Endometrium (tissue), 2 donors: ENCODE measurements around the gene ANKRD6.

Source experiments
- FAIRE-seq: peaks from 2 replicates; lab custom pipeline; 2012; peaks lifted over from hg19 to GRCh38; lab: Jason Lieb, UNC
- donor health status: control.
- donor health status: control.

Gene ANKRD6

DNA sequence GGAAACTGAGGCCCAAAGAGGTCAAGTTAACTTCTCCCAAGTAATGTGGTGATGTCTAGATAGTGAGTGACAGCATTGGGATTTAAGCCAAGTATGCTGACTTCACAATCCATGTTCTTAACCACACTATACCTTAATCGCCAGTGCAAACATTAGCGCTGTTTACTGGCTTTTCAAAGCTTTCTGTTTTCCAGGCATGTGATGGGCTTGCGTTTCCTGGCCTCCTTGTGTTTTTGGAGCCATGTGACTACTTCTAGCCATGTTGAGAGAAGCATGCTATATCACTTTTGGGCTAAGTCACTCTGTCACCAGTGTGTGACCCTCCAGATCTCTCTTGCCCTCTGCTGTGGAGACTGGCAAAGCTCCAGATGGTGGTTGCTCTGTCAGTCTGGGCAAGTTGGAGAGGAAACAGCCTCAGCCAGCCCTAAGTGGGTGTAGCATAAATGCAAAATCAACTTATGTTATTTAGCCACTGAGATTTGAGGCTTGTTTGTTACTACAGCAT is 76.9 kb downstream of the ANKRD6 start:
- FAIRE-seq = no peak

- FAIRE-seq = no peak
Measured at GRCh38 chr6:89510393-89510792, 77.4 kb downstream of the ANKRD6 start.

GRCh38 chr6:89518352-89519055 is 85.6 kb downstream of the ANKRD6 start:
- FAIRE-seq = no peak

GRCh38 chr6:89520736-89521135 is 87.8 kb downstream of the ANKRD6 start:
- no peak for FAIRE-seq

DNA sequence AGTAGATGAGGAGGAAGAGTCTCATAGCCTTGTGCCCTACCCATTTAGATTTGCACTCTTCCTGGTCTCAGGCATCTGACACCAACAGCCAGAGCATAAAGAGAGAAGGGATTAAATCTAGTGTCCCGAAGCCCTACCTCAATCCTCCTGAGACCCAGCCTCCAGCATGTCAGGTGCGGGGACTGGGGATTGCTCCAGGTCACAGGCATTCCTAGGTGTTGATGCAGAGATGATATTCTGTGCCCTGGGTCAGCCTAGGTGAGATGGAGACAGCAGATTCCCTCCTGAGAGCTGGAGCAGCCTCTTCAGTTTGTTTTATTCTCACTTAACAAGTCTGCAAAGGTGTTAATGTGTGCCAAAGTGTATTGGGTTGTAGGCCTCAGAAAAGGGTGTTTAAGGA is 89.8 kb downstream of the ANKRD6 start:
- FAIRE-seq = no peak

- no peak for FAIRE-seq
Measured at GRCh38 chr6:89525786-89526562, 93.0 kb downstream of the ANKRD6 start.

DNA sequence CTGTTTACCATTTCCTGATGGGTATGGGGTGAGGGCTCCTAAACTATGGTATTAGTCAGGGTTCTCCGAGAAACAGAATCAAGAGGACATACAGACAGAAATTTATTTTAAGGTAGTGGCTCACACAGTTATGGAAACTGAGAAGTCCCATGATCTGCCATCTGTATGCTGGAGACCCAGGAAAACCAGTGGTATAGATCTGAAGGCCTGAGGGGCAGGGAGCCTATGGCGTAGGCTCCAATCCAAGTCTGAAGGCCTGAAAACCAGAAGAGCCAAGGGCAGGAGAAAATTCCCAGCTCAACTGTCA is 93.6 kb downstream of the ANKRD6 start:
- FAIRE-seq = no peak

DNA sequence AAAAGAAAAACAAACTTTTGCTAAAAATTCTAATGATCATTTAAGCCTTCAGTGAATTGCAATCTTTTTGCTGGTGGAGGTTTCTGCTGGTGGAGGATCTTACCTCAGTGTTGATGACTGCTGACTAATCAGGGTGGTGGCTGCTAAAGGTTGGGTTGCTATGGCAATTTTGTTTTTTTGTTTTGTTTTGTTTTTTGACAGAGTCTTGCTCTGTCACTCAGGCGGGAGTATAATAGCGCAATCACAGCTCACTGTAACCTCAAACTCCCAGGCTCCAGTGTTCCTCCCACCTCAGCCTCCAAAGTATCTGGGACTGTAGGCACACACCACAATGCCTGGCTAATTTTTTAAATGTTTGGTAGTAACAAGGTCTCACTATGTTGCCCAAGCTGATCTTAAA is 94.7 kb downstream of the ANKRD6 start:
- FAIRE-seq = no peak

GRCh38 chr6:89528866-89529265 is 95.9 kb downstream of the ANKRD6 start:
- FAIRE-seq = no peak

DNA sequence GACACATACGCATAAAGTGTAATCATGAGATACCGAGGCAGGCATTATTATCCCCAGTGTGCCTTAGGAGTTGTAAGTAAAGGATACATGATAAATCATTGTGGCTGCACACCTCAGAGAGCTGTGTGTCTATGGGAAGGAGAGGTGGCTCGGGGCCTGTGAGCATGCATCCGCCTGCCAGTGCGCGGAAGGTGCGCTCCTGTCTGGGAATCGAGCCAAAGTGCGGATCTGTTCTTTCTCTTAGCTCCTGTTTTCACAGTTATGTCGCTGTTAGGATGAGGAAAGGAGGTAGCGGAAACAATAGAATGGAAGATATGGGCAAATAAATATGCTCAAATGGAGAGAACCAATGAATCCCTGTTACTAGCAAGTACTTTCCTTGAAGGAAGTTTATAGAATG is 98.0 kb downstream of the ANKRD6 start:
- no peak for FAIRE-seq

DNA sequence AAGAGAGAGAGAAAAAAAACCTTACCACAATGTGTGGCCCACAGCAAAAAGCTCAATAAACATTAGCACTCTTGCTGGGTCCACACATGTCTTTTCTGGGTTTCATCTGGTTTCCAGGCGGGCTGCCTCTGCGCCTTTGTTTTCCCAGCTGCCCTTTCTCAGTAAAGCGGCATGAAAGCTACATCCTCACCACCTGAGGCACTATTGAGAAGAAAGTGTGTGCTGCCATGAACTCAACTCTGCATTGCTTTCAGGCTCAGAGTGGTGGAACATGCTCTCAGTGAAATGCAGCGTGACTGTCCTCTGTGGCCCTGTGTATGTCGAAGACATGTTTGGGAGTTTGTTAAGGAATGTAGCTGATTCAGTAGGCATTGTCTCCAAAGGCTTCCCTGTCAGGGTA is 103.3 kb downstream of the ANKRD6 start:
- no peak for FAIRE-seq

GRCh38 chr6:89539779-89540178 is 106.8 kb downstream of the ANKRD6 start:
- no peak for FAIRE-seq

DNA sequence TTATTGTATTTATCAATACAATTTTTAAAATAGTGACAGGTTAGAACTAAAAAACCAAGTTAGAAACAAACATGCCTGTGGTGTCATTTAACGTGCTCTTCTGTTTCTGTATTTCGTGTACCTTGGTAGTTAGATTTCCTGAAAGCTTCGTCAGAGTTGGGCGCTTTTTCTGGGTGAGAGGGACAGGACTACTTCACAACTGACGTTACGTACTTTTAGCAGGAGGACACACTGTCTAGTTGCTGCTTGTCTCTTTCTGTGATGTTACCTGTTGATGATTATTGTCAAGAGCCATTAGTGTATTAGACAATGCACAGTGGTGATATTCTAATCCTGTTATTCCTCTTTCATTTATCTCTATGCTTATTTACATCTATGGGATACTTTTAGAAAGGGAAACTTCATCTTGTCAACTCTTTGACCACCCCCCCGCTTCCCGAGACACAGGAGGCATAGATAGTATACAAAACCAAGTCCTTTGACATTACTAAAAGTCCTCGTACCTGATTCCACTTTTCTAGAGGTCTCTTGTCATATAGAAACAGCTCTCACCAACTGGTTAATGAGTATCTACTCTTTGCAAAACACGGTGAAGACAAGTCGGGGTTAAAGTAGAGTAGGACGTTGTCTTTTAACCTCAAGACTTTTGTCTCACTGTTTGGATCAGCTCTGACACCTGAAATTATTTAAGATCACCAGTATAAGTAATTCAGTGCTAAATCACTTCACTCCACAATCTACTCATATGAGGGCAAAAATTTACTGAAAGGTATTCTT is 109.3 kb downstream of the ANKRD6 start:
- no peak for FAIRE-seq

- FAIRE-seq = no peak
Measured at GRCh38 chr6:89542866-89543265, 109.9 kb downstream of the ANKRD6 start.

GRCh38 chr6:89547281-89547680 is 114.3 kb downstream of the ANKRD6 start:
- FAIRE-seq = no peak

GRCh38 chr6:89553431-89553830 is 120.5 kb downstream of the ANKRD6 start:
- FAIRE-seq = no peak

DNA sequence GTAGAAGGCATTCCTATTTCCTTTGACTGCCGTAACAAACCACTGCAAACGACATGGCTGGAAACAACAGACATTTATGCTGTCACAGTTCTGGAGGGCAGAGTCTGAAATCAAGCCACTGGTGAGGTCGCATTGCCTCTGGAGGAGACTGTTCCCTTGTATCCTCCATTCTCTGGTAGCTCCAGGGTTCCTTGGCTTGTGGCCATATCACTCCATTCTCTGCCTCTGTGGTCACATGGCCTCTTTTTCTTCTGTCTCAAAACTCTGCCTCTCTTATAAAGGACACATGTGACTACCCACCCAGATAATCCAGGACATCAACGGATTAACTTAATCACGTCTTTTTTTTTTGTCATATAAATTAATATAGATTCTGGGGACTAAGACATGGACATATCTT is 121.2 kb downstream of the ANKRD6 start:
- FAIRE-seq = no peak

GRCh38 chr6:89555031-89555430 is 122.1 kb downstream of the ANKRD6 start:
- no peak for FAIRE-seq

DNA sequence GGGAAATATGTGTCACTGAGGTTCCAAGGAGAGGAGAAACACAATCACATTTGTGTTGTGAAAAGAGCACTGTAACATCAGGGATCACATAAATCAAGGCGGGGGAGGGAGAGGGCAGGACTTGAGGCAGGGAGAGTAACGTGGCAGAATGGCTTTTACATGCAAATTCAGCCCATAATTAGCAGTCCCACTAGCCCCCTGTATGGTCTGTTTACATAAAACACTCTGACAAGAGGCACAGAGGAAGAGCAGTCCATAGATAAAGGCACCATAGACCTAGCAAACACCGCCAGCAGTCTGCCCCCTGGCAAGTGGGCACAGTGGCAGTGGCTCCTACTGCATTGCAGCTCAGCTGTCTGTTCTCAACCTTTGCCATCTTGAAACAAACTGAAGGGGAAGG is 122.9 kb downstream of the ANKRD6 start:
- no peak for FAIRE-seq

- FAIRE-seq = no peak
Measured at GRCh38 chr6:89559487-89559886, 126.5 kb downstream of the ANKRD6 start.

DNA sequence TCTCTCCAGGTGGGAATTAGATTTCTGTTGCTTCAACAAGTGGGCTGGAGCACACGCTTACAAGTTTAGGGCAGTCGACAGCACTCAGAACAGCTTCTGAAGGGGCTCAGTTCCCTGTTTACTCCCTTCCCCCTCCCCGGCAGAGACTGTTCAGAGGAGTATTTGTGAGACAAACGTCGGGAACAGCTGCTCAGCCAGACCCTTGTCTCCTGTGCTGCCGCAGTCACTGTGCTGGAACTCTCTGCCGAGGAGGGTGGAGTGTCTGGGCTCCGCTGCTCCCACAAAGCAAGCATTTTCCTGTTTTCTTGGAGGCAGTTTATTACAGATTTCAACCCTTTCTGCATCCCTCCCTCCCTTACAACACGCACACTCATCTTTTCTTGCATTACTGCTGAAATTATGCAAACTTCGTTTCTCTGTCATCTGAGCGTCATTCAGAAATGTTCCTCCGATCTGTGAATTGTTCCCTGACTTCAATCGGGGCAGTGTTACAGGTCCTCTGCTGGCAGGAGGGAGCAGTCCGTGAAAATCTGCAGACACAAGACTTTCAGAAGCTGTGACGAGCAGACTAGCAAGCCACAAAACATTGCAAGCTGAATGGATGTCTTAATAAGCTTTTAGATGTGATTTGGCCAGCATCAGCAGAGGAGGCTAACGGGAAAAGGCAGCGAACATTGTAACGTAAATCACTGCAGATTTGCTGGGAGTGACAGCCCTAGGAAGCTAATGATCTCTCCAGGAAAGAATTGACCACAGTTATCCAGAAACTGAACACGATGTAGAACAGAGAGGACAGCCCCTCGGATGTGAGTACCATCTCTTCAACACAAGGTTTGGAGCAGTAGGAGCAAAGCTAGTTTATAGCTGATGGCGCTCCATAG is 129.4 kb downstream of the ANKRD6 start:
- no peak for FAIRE-seq

DNA sequence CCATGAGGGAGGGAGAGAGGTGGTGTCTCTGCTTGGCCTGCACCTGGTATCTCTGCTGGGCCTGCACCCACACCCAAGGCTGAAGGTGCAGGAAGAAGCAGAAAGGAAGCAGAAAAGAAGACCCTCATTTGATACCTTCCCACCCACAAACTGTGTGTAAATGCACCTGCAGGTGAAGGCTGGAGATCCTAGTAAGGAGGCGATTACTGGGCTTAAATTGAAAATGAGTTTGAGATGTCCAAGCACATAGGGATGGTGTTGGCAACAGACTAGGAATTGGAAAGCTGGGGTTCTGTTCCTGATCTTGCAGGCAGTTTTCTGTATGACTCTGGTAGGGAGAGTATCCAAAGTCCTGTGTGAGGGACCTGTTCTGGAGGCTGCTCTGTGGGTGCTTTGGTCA is 130.9 kb downstream of the ANKRD6 start:
- no peak for FAIRE-seq
